SJSA1 (cell line): Measurements from ENCODE around the gene BCLAF3. TPM values are rescaled to one million over a fixed set of nuclear protein-coding genes. Genes with fewer than 3 reads are reported as not detected.

Source experiments
- DNase-seq, 2 experiments: peaks; one replicate each; pipeline ENCODE4 v3.0.0-alpha.2; 2015 to 2020; ENCODE audit warnings: low spot score in 2 of 2, low read depth in 1 of 2
- H3K27ac ChIP-seq: fragments of 250-450 bp; sonication (Bioruptor Pico); 2 replicates; pipeline ENCODE4 v1.5.1; 2020; ENCODE audit warnings: mild to moderate bottlenecking, moderate library complexity
- H3K27me3 ChIP-seq: fragments of 250-450 bp; sonication (Bioruptor Pico); replicated peaks from 2 replicates; pipeline ENCODE4 v1.5.1; 2020; ENCODE audit warnings: mild to moderate bottlenecking, moderate library complexity
- H3K36me3 ChIP-seq: fragments of 250-450 bp; sonication (Bioruptor Pico); 2 replicates; pipeline ENCODE4 v1.5.1; 2020; ENCODE audit warnings: mild to moderate bottlenecking
- H3K4me1 ChIP-seq: fragments of 250-450 bp; sonication (Bioruptor Pico); replicated peaks from 2 replicates; pipeline ENCODE4 v1.6.1; 2021; ENCODE audit warnings: mild to moderate bottlenecking
- H3K4me3 ChIP-seq: fragments of 250-450 bp; sonication (Bioruptor Pico); 2 replicates; pipeline ENCODE4 v1.5.1; 2020; ENCODE audit warnings: mild to moderate bottlenecking
- H3K9me3 ChIP-seq: fragments of 250-450 bp; sonication (Bioruptor Pico); replicated peaks from 2 replicates; pipeline ENCODE4 v1.5.1; 2020; ENCODE audit warnings: mild to moderate bottlenecking
- total RNA-seq: library from RNA; depleted of rRNA; stranded (reverse); fragments of >200 nt; shearing (Covaris generic); gene quantifications from 2 replicates; pipeline ENCODE4 v1.2.3, GENCODE V29; 2014; rRNA removed

The BCLAF3 gene
- 2.1 and 3.9 TPM in 2 replicates for total RNA-seq

DNA sequence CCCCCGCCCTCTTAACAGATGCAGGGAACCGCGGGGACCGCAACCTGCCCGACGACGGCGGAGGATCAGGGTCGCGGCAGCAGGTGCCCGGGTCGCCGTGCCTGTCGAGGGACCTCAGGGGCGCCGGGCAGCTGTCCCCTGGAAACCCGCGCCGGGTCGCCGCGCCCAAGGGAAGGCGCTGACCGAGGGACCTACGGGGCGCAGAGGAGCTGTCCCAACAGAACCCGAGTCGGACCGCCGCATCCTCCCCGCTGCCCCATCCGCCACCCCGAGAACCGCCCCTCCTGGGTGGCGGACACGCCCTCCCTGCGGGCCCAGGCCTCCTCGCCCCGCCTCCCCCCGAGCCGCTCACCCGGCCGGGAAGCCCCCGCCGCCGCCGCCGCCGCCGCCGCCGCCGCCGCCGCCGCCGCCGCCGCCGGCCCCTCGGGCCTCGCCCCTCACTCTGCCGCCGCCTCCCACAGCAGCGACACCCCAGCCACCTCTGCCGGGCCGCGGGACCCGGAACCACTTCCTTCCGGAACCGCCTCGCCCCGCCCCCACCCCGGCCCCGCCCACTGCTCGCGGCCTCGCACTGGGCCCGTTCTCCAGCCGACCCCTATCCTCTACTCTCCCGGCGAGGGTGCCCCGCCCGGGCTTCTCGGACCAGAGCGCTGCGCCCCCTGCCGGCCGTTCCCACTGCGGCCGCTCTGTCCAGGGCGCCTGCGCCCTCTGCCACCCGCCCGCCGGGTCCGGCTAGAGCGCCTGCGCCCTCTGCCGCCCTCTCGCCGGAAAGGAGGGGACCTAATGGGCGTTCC is at the start of gene BCLAF3:
BCLAF3 (minus strand) TSS at position 506 of the 794 bp plus-strand sequence. CDS start 20,797 bp downstream, outside the sequence.
- Histone ChIP-seq H3K4me1 (0 out of 2 replicates have a peak, but pooled peaks cover 4% of the 10 kb centered on the region), H3K27me3 (no peaks in the 10 kb centered on the region), H3K9me3 (no peaks in the 10 kb centered on the region), H3K36me3 (no peaks in the 10 kb centered on the region), H3K27ac (no peak within 1 kb of the TSS), H3K4me3 (peak within 1 kb of the TSS; percentile 80)
- peak; percentile 83 to 84 for DNase-seq

GRCh38 chrX:20038966-20039365 is 48.1 kb upstream of the BCLAF3 start:
- no peaks in the 10 kb centered on the region for H3K27me3 ChIP-seq
- no peaks in the 10 kb centered on the region for H3K4me1 ChIP-seq
- H3K9me3 ChIP-seq: no peaks in the 10 kb centered on the region
- no peaks in the 10 kb centered on the region for H3K36me3 ChIP-seq
- H3K27ac ChIP-seq: no peak overlapping the region
- H3K4me3 ChIP-seq: no peak overlapping the region
- DNase-seq: no peak

DNA sequence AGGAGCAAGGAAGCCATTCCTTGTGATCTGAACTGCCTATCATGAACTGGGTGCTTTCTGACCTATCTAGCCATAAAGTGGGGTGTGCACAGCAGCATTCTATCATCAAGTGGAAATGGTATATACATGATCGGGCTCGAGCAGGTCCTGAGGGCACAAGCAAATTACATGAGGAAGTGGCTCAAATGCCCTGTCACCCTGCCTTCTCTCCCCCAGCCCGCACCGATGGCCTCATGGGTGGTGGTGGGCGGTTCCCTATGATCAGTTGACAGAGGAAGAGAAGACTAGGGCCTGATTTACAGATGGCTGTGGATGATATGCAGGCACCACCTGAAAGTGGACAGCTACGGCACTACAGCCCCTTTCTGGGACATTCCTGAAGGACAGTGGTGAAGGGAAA is 46.3 kb upstream of the BCLAF3 start:
- H3K4me3 ChIP-seq: no peak overlapping the region
- no peak overlapping the region for H3K27ac ChIP-seq
- no peaks in the 10 kb centered on the region for H3K4me1 ChIP-seq
- no peaks in the 10 kb centered on the region for H3K36me3 ChIP-seq
- H3K9me3 ChIP-seq: no peaks in the 10 kb centered on the region
- H3K27me3 ChIP-seq: no peaks in the 10 kb centered on the region
- DNase-seq: no peak

DNA sequence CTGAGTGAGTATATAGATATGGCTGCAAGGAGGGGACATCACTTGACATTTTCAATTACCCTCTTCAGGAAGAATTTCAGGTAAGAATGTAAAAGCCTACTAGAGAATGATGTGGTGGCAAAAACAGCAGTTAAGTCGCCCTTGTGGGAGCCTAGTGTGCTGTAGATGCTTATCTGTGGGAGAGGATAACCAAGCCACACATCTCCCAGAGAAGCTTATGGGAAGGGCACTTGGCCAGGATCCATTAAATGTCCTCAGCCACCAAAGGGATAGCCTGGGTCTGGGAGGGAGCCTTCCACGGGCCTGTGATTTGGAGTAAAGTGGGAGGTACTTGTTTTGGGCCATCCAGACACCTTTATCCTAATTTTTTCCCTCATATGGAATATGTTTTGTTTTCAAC is 41.3 kb upstream of the BCLAF3 start:
- DNase-seq: no peak
- H3K9me3 ChIP-seq: no peaks in the 10 kb centered on the region
- H3K4me1 ChIP-seq: no peaks in the 10 kb centered on the region
- H3K4me3 ChIP-seq: no peak overlapping the region
- no peaks in the 10 kb centered on the region for H3K36me3 ChIP-seq
- H3K27ac ChIP-seq: no peak overlapping the region
- no peaks in the 10 kb centered on the region for H3K27me3 ChIP-seq

DNA sequence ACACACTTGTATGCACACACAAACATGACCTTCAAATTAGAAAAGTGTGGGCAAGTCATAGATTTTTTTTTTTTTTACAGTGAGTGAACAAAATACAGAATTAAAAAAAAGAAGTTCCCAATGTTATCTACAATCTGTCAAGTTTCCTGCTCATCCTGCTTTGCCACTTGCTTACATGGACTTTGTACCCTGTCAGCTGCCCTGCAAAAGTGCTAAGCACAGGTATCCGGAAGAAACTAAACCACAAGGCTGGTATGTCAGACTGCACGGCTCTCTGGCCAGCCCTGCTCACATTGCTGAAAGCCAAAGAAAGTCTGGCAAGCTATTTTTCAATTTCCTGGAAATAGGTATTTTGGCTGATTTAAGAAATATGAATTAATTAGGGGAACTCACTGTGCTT is 38.9 kb upstream of the BCLAF3 start:
- no peaks in the 10 kb centered on the region for H3K36me3 ChIP-seq
- H3K4me3 ChIP-seq: no peak overlapping the region
- H3K27ac ChIP-seq: no peak overlapping the region
- no peaks in the 10 kb centered on the region for H3K4me1 ChIP-seq
- no peaks in the 10 kb centered on the region for H3K9me3 ChIP-seq
- H3K27me3 ChIP-seq: no peaks in the 10 kb centered on the region
- no peak for DNase-seq

- H3K27ac ChIP-seq: no peak overlapping the region
- no peak overlapping the region for H3K4me3 ChIP-seq
- H3K9me3 ChIP-seq: no peaks in the 10 kb centered on the region
- DNase-seq: no peak
- no peaks in the 10 kb centered on the region for H3K36me3 ChIP-seq
- H3K4me1 ChIP-seq: no peaks in the 10 kb centered on the region
- H3K27me3 ChIP-seq: no peaks in the 10 kb centered on the region
These were observed 37.7 kb upstream of the BCLAF3 start for GRCh38 chrX:20028588-20028987.

DNA sequence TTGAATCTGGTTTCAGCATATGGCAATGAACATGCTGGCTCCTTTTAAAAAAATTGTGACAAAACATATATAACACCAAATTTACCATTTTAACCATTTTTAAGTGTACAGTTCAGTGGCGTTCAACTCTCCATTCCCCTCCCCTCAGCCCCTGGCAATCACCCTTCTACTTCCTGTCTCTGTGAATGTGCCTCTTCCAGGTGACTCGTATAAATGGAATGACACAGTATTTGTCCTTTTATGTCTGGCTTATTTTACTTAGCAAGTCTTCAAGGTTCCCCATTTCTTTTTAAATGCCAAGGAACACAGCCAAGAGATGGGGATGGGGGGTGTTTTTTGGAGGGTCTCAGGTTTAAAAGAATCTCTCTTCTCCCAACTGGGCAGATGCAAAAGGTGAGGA is 35.4 kb upstream of the BCLAF3 start:
- H3K27ac ChIP-seq: no peak overlapping the region
- no peak overlapping the region for H3K4me3 ChIP-seq
- no peaks in the 10 kb centered on the region for H3K36me3 ChIP-seq
- no peaks in the 10 kb centered on the region for H3K27me3 ChIP-seq
- no peak for DNase-seq
- H3K9me3 ChIP-seq: no peaks in the 10 kb centered on the region
- no peaks in the 10 kb centered on the region for H3K4me1 ChIP-seq

GRCh38 chrX:20019672-20020365 is 29.0 kb upstream of the BCLAF3 start:
- Histone ChIP-seq H3K4me1 (no peaks in the 10 kb centered on the region), H3K36me3 (no peaks in the 10 kb centered on the region), H3K4me3 (no peak overlapping the region), H3K27me3 (no peaks in the 10 kb centered on the region), H3K27ac (no peak overlapping the region), H3K9me3 (no peaks in the 10 kb centered on the region)
- no peak for DNase-seq

GRCh38 chrX:20016616-20016945 is 25.7 kb upstream of the BCLAF3 start:
- Histone ChIP-seq H3K4me1 (no peaks in the 10 kb centered on the region), H3K4me3 (no peak overlapping the region), H3K27ac (no peak overlapping the region), H3K27me3 (no peaks in the 10 kb centered on the region), H3K36me3 (no peaks in the 10 kb centered on the region), H3K9me3 (no peaks in the 10 kb centered on the region)
- no peak for DNase-seq

GRCh38 chrX:20015945-20016615 is 25.2 kb upstream of the BCLAF3 start:
- DNase-seq: no peak
- Histone ChIP-seq H3K9me3 (no peaks in the 10 kb centered on the region), H3K27ac (no peak overlapping the region), H3K4me1 (no peaks in the 10 kb centered on the region), H3K27me3 (no peaks in the 10 kb centered on the region), H3K4me3 (no peak overlapping the region), H3K36me3 (no peaks in the 10 kb centered on the region)

DNA sequence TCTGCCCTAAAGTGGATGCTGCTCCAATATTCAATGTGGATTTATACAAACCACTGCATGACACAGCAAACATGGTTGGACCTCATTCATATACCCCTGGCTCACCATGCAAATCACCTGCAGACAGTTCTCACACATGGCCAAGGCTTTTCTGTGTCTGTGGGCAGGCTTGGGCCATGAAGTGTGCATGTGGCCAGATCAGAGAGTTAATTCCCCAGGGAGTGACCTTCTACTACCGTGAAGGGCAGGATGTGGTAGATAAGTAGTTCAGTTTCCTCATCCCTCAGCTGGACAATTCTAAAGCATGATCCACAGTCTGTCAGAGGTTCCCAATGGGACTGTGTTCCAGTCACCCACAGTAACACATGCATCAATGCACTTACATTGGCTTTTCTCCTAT is 24.6 kb upstream of the BCLAF3 start:
- no peaks in the 10 kb centered on the region for H3K36me3 ChIP-seq
- H3K9me3 ChIP-seq: no peaks in the 10 kb centered on the region
- no peak for DNase-seq
- H3K27ac ChIP-seq: no peak overlapping the region
- H3K4me3 ChIP-seq: no peak overlapping the region
- H3K27me3 ChIP-seq: no peaks in the 10 kb centered on the region
- no peaks in the 10 kb centered on the region for H3K4me1 ChIP-seq

- H3K4me3 ChIP-seq: no peak overlapping the region
- H3K4me1 ChIP-seq: no peaks in the 10 kb centered on the region
- H3K9me3 ChIP-seq: no peaks in the 10 kb centered on the region
- no peaks in the 10 kb centered on the region for H3K27me3 ChIP-seq
- no peak for DNase-seq
- no peaks in the 10 kb centered on the region for H3K36me3 ChIP-seq
- H3K27ac ChIP-seq: no peak overlapping the region
These were observed 20.7 kb upstream of the BCLAF3 start for GRCh38 chrX:20011608-20012007.

DNA sequence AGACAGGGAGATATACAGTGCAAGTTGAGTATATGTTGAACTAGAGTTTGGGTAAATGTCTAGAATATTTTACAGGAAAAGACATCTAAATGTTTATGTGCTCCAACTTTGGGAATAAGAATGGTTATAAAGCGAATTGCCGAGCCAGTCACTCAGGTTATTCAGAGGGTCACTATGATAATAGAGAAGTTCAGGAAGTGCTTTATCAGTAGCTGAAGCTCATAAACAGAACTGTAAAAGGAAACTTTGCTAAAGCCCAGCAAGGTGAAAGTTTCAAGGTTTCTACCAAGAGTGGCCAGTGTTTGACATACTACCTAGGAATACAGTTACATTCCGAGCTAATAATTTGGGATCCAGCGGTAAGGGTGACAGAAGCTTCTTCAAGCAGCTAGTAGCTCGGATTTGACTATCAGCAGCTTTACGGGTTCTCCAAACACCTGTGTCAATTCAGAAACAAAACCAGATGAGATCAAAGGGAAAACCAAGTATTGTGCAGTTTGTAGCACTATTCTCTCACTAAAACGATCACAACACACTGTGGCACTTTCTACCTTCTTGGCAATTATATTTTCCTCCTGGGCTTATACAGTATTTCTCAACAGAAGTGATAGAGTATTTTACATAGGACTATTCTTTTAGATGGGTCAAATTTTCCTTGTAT is 17.2 kb upstream of the BCLAF3 start:
- Histone ChIP-seq H3K4me3 (no peak overlapping the region), H3K4me1 (no peaks in the 10 kb centered on the region), H3K9me3 (no peaks in the 10 kb centered on the region), H3K27me3 (no peaks in the 10 kb centered on the region), H3K36me3 (no peaks in the 10 kb centered on the region), H3K27ac (no peak overlapping the region)
- DNase-seq: no peak

DNA sequence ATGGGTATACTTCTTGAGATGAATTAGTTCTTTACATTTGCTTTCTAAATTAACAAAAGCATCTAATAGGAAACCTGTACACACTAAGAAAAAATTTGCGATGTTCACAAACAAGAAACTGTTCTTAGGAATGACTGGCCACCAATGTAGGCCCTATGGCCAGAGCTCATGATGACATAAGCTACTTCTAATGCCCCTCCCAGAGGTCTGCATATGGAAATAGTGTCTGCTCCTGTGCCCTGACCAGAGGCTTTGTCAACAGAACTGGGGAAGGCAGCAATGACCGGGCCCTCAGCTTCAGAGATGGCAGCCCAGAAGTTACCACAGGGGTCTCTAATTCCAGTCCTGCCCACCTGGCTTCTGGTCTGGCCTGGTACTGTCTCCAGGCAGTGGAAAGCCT is 15.0 kb upstream of the BCLAF3 start:
- no peaks in the 10 kb centered on the region for H3K27me3 ChIP-seq
- no peak overlapping the region for H3K27ac ChIP-seq
- H3K4me1 ChIP-seq: no peaks in the 10 kb centered on the region
- no peaks in the 10 kb centered on the region for H3K9me3 ChIP-seq
- H3K4me3 ChIP-seq: no peak overlapping the region
- H3K36me3 ChIP-seq: no peaks in the 10 kb centered on the region
- no peak for DNase-seq
